RWPE1 (cell line): ENCODE data around the gene DCLRE1C.

Experiments used
- CTCF ChIA-PET: fragments of 350-600 bp; sonication (Branson Sonifier 250); formaldehyde crosslinking; extraction: SDS; loops from one replicate; lab custom pipeline; 2021; lab: Yijun Ruan, JAX
- POLR2A ChIA-PET: fragments of 400-600 bp; formaldehyde crosslinking; extraction: SDS; loops from one replicate; lab custom pipeline; 2020; ENCODE audit warnings: antibody characterized with exemption; ENCODE audit not compliant: low non-redundant PET; lab: Yijun Ruan, JAX
- DNase-seq: peaks from one replicate; pipeline ENCODE4 v3.0.0; 2012; ENCODE audit warnings: low spot score
- H3K27ac ChIP-seq: fragments of 450-650 bp; 2 replicates; pipeline ENCODE4 v1.5.1; 2017
- TF ChIP-seq, protein P1 (sequence below): fragments of 450-650 bp; conservative IDR thresholded peaks from 2 replicates; pipeline ENCODE4 v1.5.1; 2017; ENCODE audit warnings: low read depth, mild to moderate bottlenecking

Gene DCLRE1C

DNA sequence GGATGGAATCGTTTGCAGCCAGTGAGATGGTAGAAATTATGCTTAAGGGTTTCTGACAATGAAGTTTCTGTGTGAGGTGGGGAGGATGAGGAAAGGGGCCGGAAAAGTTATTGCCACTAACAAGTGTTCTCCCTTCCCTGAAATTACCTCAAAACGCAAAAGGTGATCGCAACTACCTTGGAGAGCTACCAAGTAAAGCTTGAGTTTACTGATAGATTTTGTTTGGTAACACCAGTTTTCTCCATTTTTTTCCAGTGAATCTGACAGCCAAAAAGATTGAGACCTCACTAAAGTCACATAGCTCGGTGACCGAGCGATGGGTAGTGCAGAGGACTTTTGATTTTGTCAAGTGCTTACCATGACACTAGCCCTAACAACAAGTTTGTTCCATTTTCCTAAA lies 73.7 kb downstream of the DCLRE1C start:
- CTCF ChIA-PET = no interaction called here
- no peak overlapping the region for H3K27ac ChIP-seq
- TF ChIP-seq, protein P1, sequence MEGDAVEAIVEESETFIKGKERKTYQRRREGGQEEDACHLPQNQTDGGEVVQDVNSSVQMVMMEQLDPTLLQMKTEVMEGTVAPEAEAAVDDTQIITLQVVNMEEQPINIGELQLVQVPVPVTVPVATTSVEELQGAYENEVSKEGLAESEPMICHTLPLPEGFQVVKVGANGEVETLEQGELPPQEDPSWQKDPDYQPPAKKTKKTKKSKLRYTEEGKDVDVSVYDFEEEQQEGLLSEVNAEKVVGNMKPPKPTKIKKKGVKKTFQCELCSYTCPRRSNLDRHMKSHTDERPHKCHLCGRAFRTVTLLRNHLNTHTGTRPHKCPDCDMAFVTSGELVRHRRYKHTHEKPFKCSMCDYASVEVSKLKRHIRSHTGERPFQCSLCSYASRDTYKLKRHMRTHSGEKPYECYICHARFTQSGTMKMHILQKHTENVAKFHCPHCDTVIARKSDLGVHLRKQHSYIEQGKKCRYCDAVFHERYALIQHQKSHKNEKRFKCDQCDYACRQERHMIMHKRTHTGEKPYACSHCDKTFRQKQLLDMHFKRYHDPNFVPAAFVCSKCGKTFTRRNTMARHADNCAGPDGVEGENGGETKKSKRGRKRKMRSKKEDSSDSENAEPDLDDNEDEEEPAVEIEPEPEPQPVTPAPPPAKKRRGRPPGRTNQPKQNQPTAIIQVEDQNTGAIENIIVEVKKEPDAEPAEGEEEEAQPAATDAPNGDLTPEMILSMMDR = no peak
- DNase-seq = peak; percentile 8
- POLR2A ChIA-PET = no interaction called here

GRCh38 chr10:14879928-14880193 lies 74.0 kb downstream of the DCLRE1C start:
- ChIA-PET POLR2A (no interaction called here), CTCF (interaction anchor here (0.6 kb wide), 1 partner anchor 84 kb away, joined by 3 read pairs; no protein-coding TSS in a partner anchor)
- H3K27ac ChIP-seq = no peak overlapping the region
- TF ChIP-seq, protein P1 = no peak
- no peak for DNase-seq

DNA sequence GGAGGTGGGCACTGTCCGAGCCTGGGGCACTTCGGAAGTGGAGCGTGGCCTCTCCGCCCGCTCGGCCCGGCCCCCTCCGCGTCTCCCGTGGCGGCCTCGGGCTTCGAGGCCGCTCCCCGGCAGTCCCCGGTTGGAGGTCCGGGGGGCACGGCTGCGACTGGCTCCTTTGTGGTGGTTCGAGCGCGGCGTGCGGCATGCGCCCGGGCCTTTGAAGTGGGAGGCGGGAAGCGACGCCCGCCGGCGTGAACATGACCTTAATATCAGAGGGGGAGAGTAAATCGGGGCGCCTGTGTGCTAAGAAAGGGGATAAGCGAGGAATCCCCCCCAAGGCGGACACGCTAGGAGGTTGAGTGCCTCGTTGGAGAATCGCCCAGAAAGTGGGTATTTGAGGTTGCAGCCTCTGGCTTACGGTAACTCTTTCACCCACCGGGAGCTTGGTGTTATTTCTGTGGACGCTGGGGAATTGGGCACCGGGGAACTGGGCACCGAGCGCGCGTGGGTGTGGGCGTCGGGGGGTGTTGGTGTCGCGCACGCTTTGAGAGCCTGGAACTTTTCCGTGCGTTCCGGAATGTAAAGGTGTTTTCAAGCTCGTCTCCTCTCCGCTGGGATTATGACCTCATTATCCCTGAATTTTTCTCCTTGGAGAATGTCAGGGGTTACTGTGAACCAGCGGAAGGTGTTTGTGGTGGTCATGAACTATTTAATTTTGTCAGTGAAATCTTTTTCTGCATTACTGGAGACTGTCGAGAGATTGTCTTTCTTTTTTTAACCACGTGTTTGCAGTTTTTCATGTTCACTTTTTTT lies 74.6 kb downstream of the DCLRE1C start:
- CTCF ChIA-PET = interaction anchor here (0.6 kb wide), 1 partner anchor 85 kb away, joined by 3 read pairs; no protein-coding TSS in a partner anchor
- POLR2A ChIA-PET = interaction anchor here (1.1 kb wide), 1 partner anchor 80 kb away, joined by 3 read pairs; the partner anchor contains the start of gene MEIG1
- peak; percentile 26 for DNase-seq
- TF ChIP-seq, protein P1 = no peak
- peak overlapping the region; percentile 96 for H3K27ac ChIP-seq

DNA sequence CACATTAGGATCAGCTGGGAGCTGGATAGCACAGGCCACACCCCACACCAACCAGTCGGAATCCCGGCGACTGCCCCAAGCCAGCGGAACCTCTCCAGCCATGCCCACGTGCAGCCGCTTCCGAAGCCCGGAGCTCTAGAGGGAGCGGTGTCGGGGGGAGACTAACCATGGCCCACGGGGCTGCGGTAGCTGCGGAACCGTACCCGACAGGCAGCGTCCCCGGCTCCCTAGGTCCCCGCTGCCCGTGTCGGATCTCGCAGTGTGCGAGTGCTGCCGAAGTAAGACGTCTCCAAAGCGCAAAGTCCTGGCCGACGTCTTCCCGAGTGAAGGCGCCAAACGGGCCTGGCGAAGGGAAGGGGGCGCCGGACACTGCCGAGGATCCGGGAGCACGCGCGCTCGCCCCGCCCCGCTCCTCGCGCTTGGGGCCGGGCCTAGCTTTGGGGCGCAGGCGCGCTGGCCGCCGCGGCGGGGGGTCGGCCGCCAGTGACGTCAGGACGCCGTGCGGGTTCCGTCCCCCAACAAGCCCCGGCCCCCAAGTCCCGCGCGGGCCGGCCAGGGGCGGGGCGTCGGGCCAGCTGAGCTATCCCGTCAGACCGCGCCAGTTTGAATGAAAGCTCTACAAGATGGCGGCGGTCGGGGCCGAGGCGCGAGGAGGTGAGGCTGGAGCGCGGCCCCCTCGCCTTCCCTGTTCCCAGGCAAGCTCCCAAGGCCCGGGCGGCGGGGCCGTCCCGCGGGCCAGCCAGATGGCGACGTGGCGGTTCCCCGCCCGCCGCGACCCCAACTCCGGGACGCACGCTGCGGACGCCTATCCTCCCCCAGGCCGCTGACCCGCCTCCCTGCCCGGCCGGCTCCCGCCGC lies 75.4 kb downstream of the DCLRE1C start, which contains the start of gene SUV39H2:
Gene SUV39H2 (plus strand): TSS at position 601 of the 858 bp plus-strand sequence. CDS start 23 bp downstream, at position 624.
- DNase-seq = peak; percentile 99
- ChIA-PET CTCF (interaction anchor here (0.6 kb wide), 2 partner anchors 173 to 228 kb away, joined by 3 read pairs; no protein-coding TSS in a partner anchor), POLR2A (interaction anchor here (1.1 kb wide), 1 partner anchor 81 kb away, joined by 3 read pairs; the partner anchor contains the start of gene MEIG1)
- peak within 1 kb of the TSS; percentile 96 for H3K27ac ChIP-seq
- TF ChIP-seq, protein P1 = no peak

GRCh38 chr10:14876764-14877163 lies 77.1 kb downstream of the DCLRE1C start:
- POLR2A ChIA-PET = no interaction called here
- H3K27ac ChIP-seq = peak overlapping the region; percentile 32; the same call in 1 of the 2 replicates
- CTCF ChIA-PET = no interaction called here
- TF ChIP-seq, protein P1 = no peak
- DNase-seq = no peak

- TF ChIP-seq, protein P1 = no peak
- no peak for DNase-seq
- H3K27ac ChIP-seq = no peak overlapping the region
- POLR2A ChIA-PET = no interaction called here
- CTCF ChIA-PET = no interaction called here
Observed at GRCh38 chr10:14875941-14876340, 78.0 kb downstream of the DCLRE1C start.
